HepG2 (cell line): Measurements from ENCODE around the gene ZNF3. TPM values are rescaled to one million over a fixed set of nuclear protein-coding genes. Genes with fewer than 3 reads are reported as not detected.

Experiments
- FOXA3 ChIP-seq: IDR thresholded peaks from 2 replicates; pipeline ENCODE4 v1.6.1; 2016; ENCODE audit warnings: missing genetic modification reagents, missing compliant biosample characterization
- HNF4G ChIP-seq, 2 experiments: sonication (generic) in 1 of 2; formaldehyde crosslinking in 1 of 2; IDR thresholded peaks; 2 replicates each; pipeline versions ENCODE4 v1.4.0 to v1.6.1; 2011 to 2020; ENCODE audit warnings: borderline replicate concordance in 2 of 2, low read depth in 2 of 2, mild to moderate bottlenecking in 2 of 2, low read length in 1 of 2, missing genetic modification reagents in 1 of 2, moderate library complexity in 1 of 2
- HOXA5 ChIP-seq: sonication (generic); formaldehyde crosslinking; IDR thresholded peaks from 2 replicates; pipeline ENCODE4 v1.4.0; 2020; ENCODE audit warnings: missing genetic modification reagents
- KLF9 ChIP-seq: IDR thresholded peaks from 2 replicates; pipeline ENCODE4 v1.6.1; 2016; ENCODE audit warnings: low read depth
- LCORL ChIP-seq, 2 experiments: fragments of 450-650 bp in 1 of 2; sonication (generic) in 1 of 2; formaldehyde crosslinking in 1 of 2; IDR thresholded peaks; 2 replicates each; pipeline versions ENCODE4 v1.5.0 to v1.6.1; 2017 to 2020; ENCODE audit warnings: antibody characterized with exemption in 1 of 2, missing genetic modification reagents in 1 of 2
- MED8 ChIP-seq: sonication (generic); formaldehyde crosslinking; IDR thresholded peaks from 2 replicates; pipeline ENCODE4 v1.8.1; 2023; ENCODE audit warnings: mild to moderate bottlenecking, missing genetic modification reagents; ENCODE audit not compliant: insufficient replicate concordance
- SIX4 ChIP-seq: sonication (generic); formaldehyde crosslinking; IDR thresholded peaks from 2 replicates; pipeline ENCODE4 v1.4.0; 2020; ENCODE audit warnings: missing genetic modification reagents
- TBL1XR1 ChIP-seq: fragments of 150-350 bp; IDR thresholded peaks from 2 replicates; pipeline ENCODE4 v1.6.1; 2014; ENCODE audit warnings: borderline replicate concordance, low read length; ENCODE audit not compliant: partially characterized antibody
- YEATS4 ChIP-seq: sonication (generic); formaldehyde crosslinking; IDR thresholded peaks from 2 replicates; pipeline ENCODE4 v1.4.0; 2020; ENCODE audit warnings: missing genetic modification reagents, borderline replicate concordance
- ZFY ChIP-seq: sonication (generic); formaldehyde crosslinking; IDR thresholded peaks from 2 replicates; pipeline ENCODE4 v1.4.0; 2020; ENCODE audit warnings: missing genetic modification reagents
- ZNF142 ChIP-seq: sonication (generic); formaldehyde crosslinking; IDR thresholded peaks from 2 replicates; pipeline ENCODE4 v1.4.0; 2020; ENCODE audit warnings: missing genetic modification reagents
- ZNF225 ChIP-seq: sonication (generic); formaldehyde crosslinking; IDR thresholded peaks from 2 replicates; pipeline ENCODE4 v1.4.0; 2020; ENCODE audit warnings: mild to moderate bottlenecking, missing genetic modification reagents
- ZNF256 ChIP-seq: sonication (generic); formaldehyde crosslinking; conservative IDR thresholded peaks from 2 replicates; pipeline ENCODE4 v1.4.0; 2020; ENCODE audit warnings: missing genetic modification reagents
- ZNF317 ChIP-seq: sonication (generic); formaldehyde crosslinking; IDR thresholded peaks from 2 replicates; pipeline ENCODE4 v1.5.0; 2020; ENCODE audit warnings: mild to moderate bottlenecking, missing genetic modification reagents
- ZNF362 ChIP-seq: sonication (generic); formaldehyde crosslinking; IDR thresholded peaks from 2 replicates; pipeline ENCODE4 v1.4.0; 2020; ENCODE audit warnings: missing genetic modification reagents, mild to moderate bottlenecking, borderline replicate concordance
- ZNF670 ChIP-seq: sonication (generic); formaldehyde crosslinking; IDR thresholded peaks from 2 replicates; pipeline ENCODE4 v1.8.0; 2022; ENCODE audit warnings: mild to moderate bottlenecking, missing genetic modification reagents, borderline replicate concordance
- ZNF704 ChIP-seq: sonication (generic); formaldehyde crosslinking; IDR thresholded peaks from 2 replicates; pipeline ENCODE4 v1.8.1; 2023; ENCODE audit warnings: mild to moderate bottlenecking, inconsistent platforms, moderate library complexity, missing genetic modification reagents, borderline replicate concordance
- polyA plus RNA-seq, 8 experiments: library from polyadenylated mRNA; depleted of rRNA in 3 of 8; stranded (reverse) in 7 of 8; unstranded in 1 of 8; fragments of >200 nt; fragmentation: Illumina TruSeq in 4 of 8; extraction: Trizol in 4 of 8; gene quantifications; 2 replicates each; pipeline versions ENCODE4 v1.2.1 to v1.2.3, GENCODE V29; 2011 to 2016; ENCODE audit warnings: low read depth in 4 of 8, missing spikeins in 1 of 8, mixed read lengths in 1 of 8; ENCODE audit not compliant: insufficient read depth in 1 of 8
- total RNA-seq, 5 experiments: library from RNA; depleted of rRNA; stranded (reverse); fragments of >200 nt; fragmentation: Illumina TruSeq; extraction: Trizol; gene quantifications; 2 replicates each; pipeline ENCODE4 v1.2.3, GENCODE V29; 2016; ENCODE audit warnings: low read depth in 1 of 5
- TF ChIP-seq, protein P1 (sequence below): IDR thresholded peaks from 2 replicates; pipeline ENCODE4 v1.6.1; 2018; ENCODE audit warnings: missing genetic modification reagents

ZNF3 gene
- total and polyA plus RNA-seq, 2 of the 13 experiments (the other 11 are each of a cell fraction or from before 2014, with no cell fraction given), result 33.7 to 56.9 TPM

DNA sequence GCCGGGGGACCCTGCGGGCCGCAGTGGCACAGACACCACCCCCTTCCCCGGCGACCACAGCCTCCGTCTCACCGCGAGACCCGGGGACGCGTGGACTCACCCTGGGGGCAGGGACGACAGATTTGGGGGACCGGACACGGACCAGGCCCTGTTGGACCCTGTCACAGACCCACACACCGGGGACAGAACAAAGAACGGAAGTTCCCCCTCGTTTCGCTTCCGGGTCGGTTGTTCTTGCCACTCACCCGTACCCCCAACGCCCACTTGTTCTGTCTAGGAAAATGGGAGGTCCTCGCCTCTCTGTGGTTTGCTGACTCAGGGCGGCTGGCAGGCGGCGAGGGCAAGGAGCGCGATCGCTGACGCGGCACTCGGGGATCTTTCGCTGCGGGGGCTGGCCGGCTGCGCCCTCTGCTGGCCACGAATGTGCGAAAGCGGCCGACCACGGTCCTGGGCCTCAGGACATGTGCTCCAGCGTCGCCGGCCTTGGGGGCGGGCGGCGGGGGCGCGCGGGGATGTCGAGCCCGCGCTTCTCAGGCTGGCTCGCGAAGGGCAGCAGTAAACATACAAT lies at the start of gene ZNF3 (continued):
- TF ChIP-seq ZNF142 (CRISPR knock-in tag), result no peak; the same call in 1 of the 2 replicates
- TF ChIP-seq ZFY (CRISPR knock-in tag), result peak; percentile 96
- peak; percentile 75; the same call in 1 of the 2 replicates for TF ChIP-seq ZNF225 (CRISPR knock-in tag)
- peak; percentile 69 for TF ChIP-seq ZNF670 (CRISPR knock-in tag)
- peak; percentile 88 for TF ChIP-seq ZNF317 (CRISPR knock-in tag)
- 0 out of 2 replicates have a peak, but pooled peaks have one; percentile 74 for TF ChIP-seq KLF9 (CRISPR knock-in tag)
- TF ChIP-seq ZNF362 (CRISPR knock-in tag), result peak; percentile 52; the same call in 1 of the 2 replicates
- 0 out of 2 replicates have a peak, but pooled peaks have one; percentile 0 for TF ChIP-seq ZNF704
- TF ChIP-seq, protein P1, sequence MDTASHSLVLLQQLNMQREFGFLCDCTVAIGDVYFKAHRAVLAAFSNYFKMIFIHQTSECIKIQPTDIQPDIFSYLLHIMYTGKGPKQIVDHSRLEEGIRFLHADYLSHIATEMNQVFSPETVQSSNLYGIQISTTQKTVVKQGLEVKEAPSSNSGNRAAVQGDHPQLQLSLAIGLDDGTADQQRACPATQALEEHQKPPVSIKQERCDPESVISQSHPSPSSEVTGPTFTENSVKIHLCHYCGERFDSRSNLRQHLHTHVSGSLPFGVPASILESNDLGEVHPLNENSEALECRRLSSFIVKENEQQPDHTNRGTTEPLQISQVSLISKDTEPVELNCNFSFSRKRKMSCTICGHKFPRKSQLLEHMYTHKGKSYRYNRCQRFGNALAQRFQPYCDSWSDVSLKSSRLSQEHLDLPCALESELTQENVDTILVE, result peak; percentile 97
- TF ChIP-seq YEATS4 (CRISPR knock-in tag), result peak; percentile 95
- peak; percentile 93 for TF ChIP-seq MED8 (CRISPR knock-in tag)
- TF ChIP-seq LCORL (IDR thresholded peaks at IDR 0.05), result no peak
- TF ChIP-seq LCORL (CRISPR knock-in tag; IDR thresholded peaks at IDR 0.05), result peak; percentile 88
- TF ChIP-seq HOXA5 (CRISPR knock-in tag), result peak; percentile 60
- no peak; the same call in none of the 2 replicates for TF ChIP-seq ZNF256 (CRISPR knock-in tag)
- peak; percentile 90 for TF ChIP-seq TBL1XR1
- peak; percentile 80 for TF ChIP-seq FOXA3 (CRISPR knock-in tag)
- TF ChIP-seq SIX4 (CRISPR knock-in tag), result 0 out of 2 replicates have a peak, but pooled peaks have one; percentile 48
- TF ChIP-seq HNF4G (IDR thresholded peaks at IDR 0.05; ENCODE audit: borderline replicate concordance, low read depth, low read length), result peak; percentile 58; the same call in 1 of the 2 replicates
- TF ChIP-seq HNF4G (CRISPR knock-in tag; IDR thresholded peaks at IDR 0.05; ENCODE audit: borderline replicate concordance, low read depth), result 0 out of 2 replicates have a peak, but pooled peaks have one; percentile 41
